GM18499 (cell line): ENCODE data around the gene KYAT1.
"Not testable (repeated sequence)": the region's sequence is repeated elsewhere in the genome, so short reads cannot be mapped to it uniquely, and the experiment has no call there.

Experiments
- ATAC-seq: cut with Tn5 transposase; IDR thresholded peaks from one replicate; pipeline ENCODE4 v1.9.1; 2021; ENCODE audit warnings: moderate number of reproducible peaks; ENCODE audit not compliant: insufficient read depth, unreplicated experiment

The KYAT1 gene

GRCh38 chr9:128886211-128886891 is 4.6 kb upstream of the KYAT1 start:
- no peak for ATAC-seq

DNA sequence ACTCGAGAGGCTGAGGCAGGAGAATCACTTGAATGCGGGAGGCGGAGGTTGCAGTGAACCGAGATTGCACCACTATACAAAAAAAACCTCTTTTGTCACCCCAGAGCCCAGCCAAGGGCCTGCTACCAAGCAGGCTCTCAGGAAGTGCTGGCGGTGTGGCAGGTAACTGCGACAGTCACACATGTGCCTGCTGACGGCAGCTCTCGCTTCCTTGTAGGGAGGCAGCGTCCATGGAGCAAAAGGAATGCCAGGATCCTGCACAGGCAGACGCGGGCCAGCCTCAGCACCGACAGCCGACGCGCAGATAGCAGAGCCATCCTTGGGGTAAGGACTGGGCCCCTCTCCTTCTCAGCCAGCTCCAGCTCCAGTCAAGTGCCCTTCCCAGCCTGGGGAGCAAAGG is 4.0 kb upstream of the KYAT1 start:
- no peak for ATAC-seq

DNA sequence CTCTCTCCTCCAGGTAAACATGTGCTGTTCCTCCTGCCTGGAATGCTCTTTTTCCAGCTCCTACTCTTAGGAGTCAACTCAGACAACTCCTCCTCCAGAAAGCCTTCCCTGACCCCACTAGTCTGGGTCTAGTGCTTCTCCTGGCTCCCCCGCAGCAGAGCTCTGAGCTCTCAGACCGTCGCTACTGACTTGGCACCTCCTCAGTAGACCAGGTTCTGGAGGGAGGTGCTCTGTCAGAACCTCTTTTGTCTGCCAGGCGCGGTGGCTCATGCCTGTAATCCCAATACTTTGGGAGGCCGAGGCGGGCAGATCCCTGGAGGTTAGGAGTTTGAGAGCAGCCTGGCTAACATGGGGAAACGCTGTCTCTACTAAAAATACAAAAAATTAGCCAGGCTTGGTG is 3.6 kb upstream of the KYAT1 start:
- ATAC-seq, result no peak

DNA sequence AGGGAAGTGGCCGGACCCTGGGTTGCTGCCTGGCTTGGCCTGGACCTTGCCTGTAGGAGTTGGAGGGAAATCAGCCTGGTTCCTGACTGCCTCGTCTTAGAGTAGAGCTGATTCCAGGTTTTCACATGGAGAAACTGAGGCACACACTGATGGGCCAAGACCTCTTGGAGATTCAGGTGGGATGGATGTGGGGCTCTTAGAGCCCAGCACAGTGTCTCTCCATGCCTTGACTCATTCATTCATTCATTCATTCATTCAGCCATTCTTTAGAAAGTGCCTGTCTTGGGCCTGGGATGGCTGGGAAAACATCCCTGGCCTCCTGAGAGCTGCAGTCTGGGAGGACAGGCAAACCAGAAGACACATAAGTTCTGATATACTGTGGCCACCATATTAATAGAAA is 2.4 kb upstream of the KYAT1 start:
- no peak for ATAC-seq

DNA sequence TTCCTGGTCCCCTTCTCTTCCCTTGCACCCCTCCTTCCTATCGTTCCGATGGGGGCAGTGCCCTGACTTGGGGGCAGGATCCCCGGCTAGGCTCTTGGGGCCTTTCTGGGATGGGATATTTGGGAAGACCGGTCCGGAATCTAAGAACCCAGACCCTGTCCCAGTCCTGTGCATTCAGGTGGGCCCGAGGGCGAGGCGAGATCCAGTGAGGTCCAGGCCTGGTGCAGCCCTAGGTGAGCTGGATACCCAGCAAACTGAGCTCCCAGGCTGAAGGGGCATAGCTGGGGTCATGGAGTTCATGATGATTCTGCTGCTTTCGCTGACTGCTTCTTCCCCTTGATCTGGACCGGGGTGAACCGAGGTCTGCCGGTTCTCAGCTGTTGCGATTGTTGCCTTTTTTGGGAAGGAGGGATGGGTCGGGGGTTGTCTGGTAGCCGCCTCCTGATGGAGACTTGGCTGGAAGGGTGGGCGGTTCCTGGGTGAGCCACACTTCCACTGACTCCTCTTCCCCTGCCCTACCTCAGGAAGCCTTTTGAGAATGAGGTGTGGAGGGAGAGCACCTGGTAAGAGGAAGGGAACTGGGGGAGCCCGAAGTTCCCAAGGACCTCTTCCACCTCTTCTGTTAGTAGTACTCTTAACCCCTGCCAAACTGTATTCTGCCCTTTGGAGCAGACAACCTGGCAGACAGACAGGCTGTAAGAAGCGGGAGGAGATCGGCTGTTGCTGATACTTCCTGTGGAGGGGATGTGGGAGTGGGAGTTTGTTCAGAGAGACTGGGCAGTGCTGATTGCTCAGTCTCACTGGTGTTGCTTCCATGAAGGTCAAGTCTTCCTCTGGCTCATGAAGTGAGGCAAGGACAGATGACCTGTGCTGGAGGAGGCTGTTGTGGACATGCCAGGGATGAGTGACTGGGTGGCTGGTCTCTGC is 1.2 kb upstream of the KYAT1 start:
- ATAC-seq, result no peak

GRCh38 chr9:128877852-128878251 is 3.9 kb downstream of the KYAT1 start:
- ATAC-seq, result no peak

DNA sequence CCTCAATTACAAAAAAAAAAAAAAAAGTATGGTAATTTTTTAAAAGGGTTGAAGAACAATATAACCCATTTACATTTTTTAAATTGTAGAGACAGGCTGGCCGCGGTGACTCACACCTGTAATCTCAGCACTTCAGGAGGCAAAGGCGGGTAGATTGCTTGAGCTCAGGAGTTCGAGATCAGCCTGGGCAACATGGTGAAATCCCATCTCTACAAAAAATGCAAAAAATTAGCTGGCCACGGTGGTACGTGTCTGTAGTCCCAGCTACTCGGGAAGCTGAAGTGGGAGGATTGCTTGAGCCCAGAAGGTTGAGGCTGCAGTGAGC is 10.8 kb downstream of the KYAT1 start:
- ATAC-seq, result not testable (repeated sequence)

GRCh38 chr9:128870128-128870940 is 11.4 kb downstream of the KYAT1 start:
- ATAC-seq, result no peak

GRCh38 chr9:128863647-128864046 is 18.1 kb downstream of the KYAT1 start:
- ATAC-seq, result no peak

DNA sequence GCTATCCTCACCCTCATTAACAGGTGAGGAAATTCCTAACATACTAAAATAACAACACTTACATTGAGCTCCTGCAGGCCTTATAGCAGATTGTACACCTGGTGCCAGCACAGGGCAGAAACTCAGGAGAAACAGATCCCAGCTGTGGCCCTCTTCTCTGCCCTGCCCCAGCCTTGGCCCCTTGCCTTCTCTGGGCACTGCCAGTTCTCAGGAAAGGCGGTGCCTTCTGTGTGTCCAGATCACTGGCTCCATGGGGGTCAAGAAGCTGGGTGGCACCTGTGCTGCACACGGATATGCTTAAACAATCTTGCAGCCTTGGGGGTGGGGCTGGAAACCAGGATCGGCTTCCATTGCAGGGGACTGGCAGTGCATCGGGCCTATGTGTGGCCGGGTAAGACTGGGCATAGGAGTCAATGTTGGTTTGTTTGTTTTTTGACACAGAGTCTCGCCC is 19.3 kb downstream of the KYAT1 start:
- no peak for ATAC-seq

DNA sequence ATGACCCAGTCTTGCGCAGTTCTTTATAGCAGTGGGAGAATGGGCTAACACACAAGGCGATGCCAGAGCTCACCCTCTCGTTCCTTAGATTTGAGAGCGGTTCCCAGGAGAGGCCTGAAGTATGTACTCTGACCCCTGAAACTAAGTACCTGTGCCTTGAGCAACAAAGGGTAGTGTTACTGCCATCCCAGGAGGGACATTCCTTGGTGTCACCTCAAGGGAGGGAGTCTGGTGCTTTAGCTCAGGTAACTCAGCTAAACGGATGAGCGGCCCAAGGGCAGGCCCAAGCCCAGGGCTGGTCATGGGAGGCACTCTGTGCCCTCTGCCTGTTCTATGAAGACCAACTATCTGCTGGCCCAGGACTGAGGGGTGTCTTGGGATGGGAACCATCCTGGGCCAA is 20.2 kb downstream of the KYAT1 start:
- no peak for ATAC-seq

DNA sequence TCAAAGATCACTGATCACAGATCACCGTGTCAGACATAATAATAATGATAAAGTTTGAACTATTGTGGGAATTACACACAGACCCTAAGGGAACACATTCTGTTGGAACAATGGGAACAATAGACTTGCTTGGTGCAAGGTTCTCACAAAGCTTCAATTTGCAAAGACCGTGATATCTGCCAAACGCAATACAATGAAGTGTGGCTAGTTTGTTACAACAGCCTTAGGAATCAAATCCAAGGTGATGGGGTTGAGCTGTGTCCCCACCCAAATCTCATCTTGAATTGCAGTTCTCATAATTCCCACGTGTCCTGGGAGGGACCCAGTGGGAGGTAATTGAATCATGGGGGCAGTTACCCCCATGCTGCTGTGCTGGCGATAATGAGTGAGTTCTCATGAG is 20.8 kb downstream of the KYAT1 start:
- no peak for ATAC-seq

DNA sequence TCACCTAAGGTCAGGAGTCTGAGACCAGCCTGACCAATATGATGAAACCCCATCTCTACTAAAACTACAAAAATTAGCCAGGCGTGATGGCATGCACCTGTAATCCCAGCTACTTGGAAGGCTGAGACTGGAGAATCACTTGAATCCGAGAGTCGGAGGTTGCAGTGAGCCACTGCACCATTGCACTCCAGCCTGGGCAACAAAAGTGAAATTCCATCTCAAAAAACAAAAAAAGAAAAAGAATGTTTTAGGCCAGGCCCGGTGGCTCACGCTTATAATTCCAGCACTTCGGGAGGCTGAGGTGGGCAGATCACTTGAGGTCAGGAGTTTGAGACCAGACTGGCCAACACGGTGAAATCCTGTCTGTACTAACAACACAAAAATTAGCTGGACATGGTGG is 23.3 kb downstream of the KYAT1 start:
- not testable (repeated sequence) for ATAC-seq

DNA sequence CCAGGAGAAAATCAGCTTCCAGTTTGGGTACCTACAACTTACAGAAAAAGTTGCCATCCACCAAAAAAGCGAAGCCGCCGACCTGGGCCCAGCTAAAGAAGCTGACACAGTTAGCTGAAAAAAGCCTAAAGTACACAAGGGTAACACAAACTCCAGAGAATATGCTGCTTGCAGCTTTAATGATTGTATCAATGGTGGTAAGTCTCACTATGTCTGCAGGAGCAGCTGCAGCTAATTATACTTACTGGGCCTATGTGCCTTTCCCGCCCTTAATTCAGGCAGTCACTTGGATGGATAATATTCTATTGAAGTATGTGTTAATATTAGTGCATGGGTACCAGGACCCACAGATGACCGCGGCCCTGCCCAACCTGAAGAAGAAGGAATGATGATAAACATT is 27.3 kb downstream of the KYAT1 start:
- ATAC-seq, result not testable (repeated sequence)

DNA sequence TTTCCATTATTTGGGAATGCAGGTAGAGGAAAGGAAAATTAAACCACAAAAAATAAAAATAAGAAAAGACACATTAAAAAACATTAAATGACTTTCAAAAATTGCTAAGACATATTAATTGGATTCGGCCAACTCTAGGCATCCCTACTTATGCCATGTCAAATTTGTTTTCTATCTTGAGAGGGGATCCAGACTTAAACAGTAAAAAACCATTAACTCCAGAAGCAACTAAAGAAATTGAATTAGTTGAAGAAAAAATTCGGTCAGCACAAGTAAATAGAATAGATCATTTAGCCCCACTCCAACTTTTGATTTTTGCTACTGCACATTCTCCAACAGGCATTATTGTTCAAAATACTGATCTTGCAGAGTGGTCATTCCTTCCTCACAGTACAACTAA is 29.1 kb downstream of the KYAT1 start:
- not testable (repeated sequence) for ATAC-seq

DNA sequence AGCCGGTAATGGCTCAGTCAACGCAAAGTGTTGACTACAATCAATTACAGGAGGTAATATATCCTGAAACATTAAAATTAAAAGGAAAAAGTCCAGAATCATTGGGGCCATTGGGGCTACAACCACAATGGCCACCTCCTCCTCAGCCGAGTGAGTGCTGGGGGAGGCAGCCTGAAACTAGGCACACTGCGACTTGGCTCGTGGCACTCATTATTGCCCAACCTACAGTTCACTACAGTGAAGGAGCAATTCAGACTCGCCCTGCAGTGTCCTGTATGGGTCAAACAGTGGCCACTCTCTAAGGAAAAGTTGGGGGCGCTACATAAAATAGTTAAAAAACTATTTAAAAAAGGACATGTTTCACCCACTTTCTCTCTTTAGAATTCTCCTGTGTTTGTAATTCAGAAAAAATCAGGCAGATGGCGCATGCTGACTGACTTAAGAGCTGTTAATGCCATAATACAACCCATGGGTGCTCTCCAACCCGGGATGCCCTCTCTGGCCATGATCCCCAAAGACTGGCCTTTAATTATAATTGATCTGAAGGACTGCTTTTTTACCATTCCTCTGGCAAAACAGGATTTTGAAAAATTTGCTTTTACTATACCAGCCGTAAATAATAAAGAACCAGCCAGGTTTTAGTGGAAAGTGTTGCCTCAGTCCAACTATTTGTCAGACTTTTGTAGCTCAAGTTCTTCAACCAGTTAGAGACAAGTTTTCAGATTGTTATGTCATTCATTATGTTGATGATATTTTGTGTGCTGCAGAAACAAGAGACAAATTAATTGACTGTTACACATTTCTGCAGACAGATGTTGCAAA is 29.8 kb downstream of the KYAT1 start:
- not testable (repeated sequence) for ATAC-seq

- not testable (repeated sequence) for ATAC-seq
These were observed 30.7 kb downstream of the KYAT1 start for GRCh38 chr9:128851024-128851423.

GRCh38 chr9:128847803-128848202 is 33.9 kb downstream of the KYAT1 start:
- ATAC-seq, result no peak

- no peak for ATAC-seq
These were observed 35.1 kb downstream of the KYAT1 start for GRCh38 chr9:128846680-128847030.
